Heart left ventricle (tissue), 13 donors: ENCODE results near the gene ZW10.

Experiments
- CTCF ChIP-seq, 12 donors: fragments of 200-600 bp; sonication (generic) in 4 of 12; IDR thresholded peaks; one replicate each; pipeline versions ENCODE4 v1.5.0 to v1.8.0; 2018 to 2022; ENCODE audit warnings: antibody characterized with exemption in 12 of 12, mild to moderate bottlenecking in 5 of 12
- POLR2A ChIP-seq, 2 donors: fragments of 450-650 bp; IDR thresholded peaks; one replicate each; pipeline ENCODE4 v1.6.1; 2017; ENCODE audit warnings: antibody characterized with exemption in 2 of 2, mild to moderate bottlenecking in 2 of 2, moderate library complexity in 2 of 2
- donor health status: ischemic (EF 13 %, LVEDD 7.1; RV severe dilation, severe dysfunction).
- donor health status: DM: no; HTN: yes; CAD: no.
- donor health status: DM: no; HTN: no; CAD: no.
- donor health status: ischemic (EF 25% LVEDD 6.9; RV normal size, moderate dysfunction).
- donor health status: ischemic (EF 25% LVEDD 5.7; RV mildly dilated, moderate dysfunction).
- donor health status: ischemic (EF 35%, LVEDD 5.7; RV mildly dilated, moderate dysfunction).
- donor health status: nonischemic (EF 11% LVEDD 7.7; RV severe dilation, severe dysfunction).
- donor health status: DM: yes; HTN: yes; CAD: no.
- donor health status: PGD.
- donor health status: ischemic (EF 29% LVEDD 5.4; RV normal size, mild dysfunction).
- donor health status: nonischemic (EF 23%, LVEDD 6.1; RV moderate dilation, normal function).

GRCh38 chr11:113721462-113722066 is 51.9 kb downstream of the ZW10 start:
- TF ChIP-seq CTCF (IDR thresholded peaks at IDR 0.05) (no peak), POLR2A (IDR thresholded peaks at IDR 0.05) (no peak)
